ENCODE data around the gene RTN4RL1. TPM values are rescaled to one million over a fixed set of nuclear protein-coding genes. Genes with fewer than 3 reads are reported as not detected.

The RTN4RL1 gene
- total RNA-seq, 2 experiments from 2014 or later: 0.33 to 0.35 TPM

- H3K4me1 Mint-ChIP-seq: peaks cover 27% of the 10 kb centered on the region
- ChIA-PET CTCF (interaction anchor here (1.3 to 2.4 kb wide), 2 partner anchors 10 to 216 kb away, joined by 6 to 7 read pairs; no protein-coding TSS in a partner anchor), POLR2A (interaction anchor here (1.5 kb wide), 1 partner anchor 345 kb away, joined by 3 read pairs; no protein-coding TSS in a partner anchor)
- H3K27me3 Mint-ChIP-seq: peaks cover 34% of the 10 kb centered on the region
- H3K36me3 Mint-ChIP-seq (ENCODE audit: low read depth): no peaks in the 10 kb centered on the region
- no peak overlapping the region for H3K27ac Mint-ChIP-seq
- H3K4me3 Mint-ChIP-seq: no peak overlapping the region
- no peaks in the 10 kb centered on the region for H3K9me3 Mint-ChIP-seq
- DNase-seq: no peak
These were observed 3.6 kb upstream of the RTN4RL1 start for GRCh38 chr17:2028737-2029136.

GRCh38 chr17:2028234-2028614, 3.1 kb upstream of the RTN4RL1 start:
- DNase-seq: no peak
- no peak overlapping the region for H3K27ac Mint-ChIP-seq
- H3K27me3 Mint-ChIP-seq: peaks cover 36% of the 10 kb centered on the region
- no peaks in the 10 kb centered on the region for H3K36me3 Mint-ChIP-seq (ENCODE audit: low read depth)
- H3K9me3 Mint-ChIP-seq: no peaks in the 10 kb centered on the region
- H3K4me3 Mint-ChIP-seq: no peak overlapping the region
- peaks cover 29% of the 10 kb centered on the region for H3K4me1 Mint-ChIP-seq
- ChIA-PET POLR2A (interaction anchor here (1.5 kb wide), 1 partner anchor 344 kb away, joined by 3 read pairs; no protein-coding TSS in a partner anchor), CTCF (interaction anchor here (2.4 kb wide), 1 partner anchor 217 kb away, joined by 7 read pairs; no protein-coding TSS in a partner anchor)

GRCh38 chr17:2027528-2028233, 2.5 kb upstream of the RTN4RL1 start:
- Mint-ChIP-seq H3K9me3 (no peaks in the 10 kb centered on the region), H3K4me1 (peaks cover 29% of the 10 kb centered on the region), H3K27ac (no peak overlapping the region), H3K27me3 (peaks cover 42% of the 10 kb centered on the region), H3K36me3 (ENCODE audit: low read depth) (no peaks in the 10 kb centered on the region), H3K4me3 (no peak overlapping the region)
- ChIA-PET CTCF (interaction anchor here (2.4 kb wide), 1 partner anchor 217 kb away, joined by 7 read pairs; no protein-coding TSS in a partner anchor), POLR2A (no interaction called here)
- DNase-seq: no peak

- Mint-ChIP-seq H3K4me1 (peaks cover 23% of the 10 kb centered on the region), H3K27ac (no peak overlapping the region), H3K9me3 (no peaks in the 10 kb centered on the region), H3K27me3 (peaks cover 52% of the 10 kb centered on the region), H3K36me3 (ENCODE audit: low read depth) (no peaks in the 10 kb centered on the region), H3K4me3 (peak overlapping the region; percentile 61)
- peak; percentile 32 for DNase-seq
- ChIA-PET POLR2A (interaction anchor here (0.8 to 1.5 kb wide), 6 partner anchors 15 to 376 kb away, joined by 3 to 4 read pairs (median 4); partner anchors contain the start of gene RILP), CTCF (interaction anchor here (0.6 to 2.5 kb wide), 7 partner anchors 30 to 376 kb away, joined by 3 to 19 read pairs (median 4); partner anchors contain the start of genes HIC1 and RILP)
These were observed 632 bp upstream of the RTN4RL1 start for GRCh38 chr17:2025622-2026309.

GRCh38 chr17:2024572-2025219, 438 bp downstream of the RTN4RL1 start:
- H3K4me1 Mint-ChIP-seq: peaks cover 17% of the 10 kb centered on the region
- DNase-seq: no peak
- H3K36me3 Mint-ChIP-seq (ENCODE audit: low read depth): no peaks in the 10 kb centered on the region
- H3K27me3 Mint-ChIP-seq: peaks cover 60% of the 10 kb centered on the region
- no peaks in the 10 kb centered on the region for H3K9me3 Mint-ChIP-seq
- CTCF ChIA-PET: interaction anchor here (0.6 to 2.5 kb wide), 8 partner anchors 26 to 355 kb away, joined by 3 to 19 read pairs (median 3); partner anchors contain the start of gene HIC1
- H3K27ac Mint-ChIP-seq: no peak overlapping the region
- no peak overlapping the region for H3K4me3 Mint-ChIP-seq
- POLR2A ChIA-PET: interaction anchor here (0.8 to 1.5 kb wide), 8 partner anchors 14 to 375 kb away, joined by 3 to 4 read pairs (median 4); partner anchors contain the start of gene RILP

GRCh38 chr17:2023692-2024571, 1.2 kb downstream of the RTN4RL1 start:
- Mint-ChIP-seq H3K4me1 (peaks cover 17% of the 10 kb centered on the region), H3K9me3 (no peaks in the 10 kb centered on the region), H3K4me3 (peak overlapping the region; percentile 41), H3K27me3 (peaks cover 65% of the 10 kb centered on the region), H3K27ac (no peak overlapping the region), H3K36me3 (ENCODE audit: low read depth) (no peaks in the 10 kb centered on the region)
- DNase-seq: peak; percentile 29
- CTCF ChIA-PET: interaction anchor here (1.2 to 1.9 kb wide), 2 partner anchors 31 to 307 kb away, joined by 3 to 7 read pairs; partner anchors contain the start of gene HIC1
- POLR2A ChIA-PET: interaction anchor here (1.2 to 1.5 kb wide), 4 partner anchors 13 to 307 kb away, joined by 3 to 4 read pairs (median 4); no protein-coding TSS in a partner anchor

- DNase-seq: no peak
- POLR2A ChIA-PET: no interaction called here
- CTCF ChIA-PET: interaction anchor here (1.2 kb wide), 1 partner anchor 307 kb away, joined by 3 read pairs; no protein-coding TSS in a partner anchor
- Mint-ChIP-seq H3K36me3 (ENCODE audit: low read depth) (no peaks in the 10 kb centered on the region), H3K4me3 (no peak overlapping the region), H3K27me3 (peaks cover 60% of the 10 kb centered on the region), H3K27ac (no peak overlapping the region), H3K9me3 (no peaks in the 10 kb centered on the region), H3K4me1 (peaks cover 17% of the 10 kb centered on the region)
These were observed 1.9 kb downstream of the RTN4RL1 start for GRCh38 chr17:2023256-2023655.

- Mint-ChIP-seq H3K27ac (no peak overlapping the region), H3K4me1 (peaks cover 17% of the 10 kb centered on the region), H3K36me3 (ENCODE audit: low read depth) (no peaks in the 10 kb centered on the region), H3K27me3 (peaks cover 56% of the 10 kb centered on the region), H3K4me3 (no peak overlapping the region), H3K9me3 (no peaks in the 10 kb centered on the region)
- ChIA-PET CTCF (no interaction called here), POLR2A (no interaction called here)
- DNase-seq: no peak
These were observed 2.4 kb downstream of the RTN4RL1 start for GRCh38 chr17:2022647-2023240.

GRCh38 chr17:2020721-2021120, 4.4 kb downstream of the RTN4RL1 start:
- no peaks in the 10 kb centered on the region for H3K36me3 Mint-ChIP-seq (ENCODE audit: low read depth)
- H3K4me1 Mint-ChIP-seq: peaks cover 11% of the 10 kb centered on the region
- peaks cover 39% of the 10 kb centered on the region for H3K27me3 Mint-ChIP-seq
- no peak overlapping the region for H3K4me3 Mint-ChIP-seq
- no peaks in the 10 kb centered on the region for H3K9me3 Mint-ChIP-seq
- ChIA-PET POLR2A (no interaction called here), CTCF (no interaction called here)
- no peak overlapping the region for H3K27ac Mint-ChIP-seq
- no peak for DNase-seq

- ChIA-PET POLR2A (no interaction called here), CTCF (no interaction called here)
- DNase-seq: no peak
- H3K9me3 Mint-ChIP-seq: no peaks in the 10 kb centered on the region
- H3K36me3 Mint-ChIP-seq (ENCODE audit: low read depth): no peaks in the 10 kb centered on the region
- no peak overlapping the region for H3K4me3 Mint-ChIP-seq
- peaks cover 38% of the 10 kb centered on the region for H3K27me3 Mint-ChIP-seq
- H3K4me1 Mint-ChIP-seq: peaks cover 8% of the 10 kb centered on the region
- H3K27ac Mint-ChIP-seq: no peak overlapping the region
These were observed 5.4 kb downstream of the RTN4RL1 start for GRCh38 chr17:2019723-2020122.

- H3K27ac Mint-ChIP-seq: no peak overlapping the region
- peaks cover 5% of the 10 kb centered on the region for H3K9me3 Mint-ChIP-seq
- H3K4me3 Mint-ChIP-seq: no peak overlapping the region
- CTCF ChIA-PET: interaction anchor here (1.1 kb wide), 1 partner anchor 226 kb away, joined by 3 read pairs; no protein-coding TSS in a partner anchor
- H3K36me3 Mint-ChIP-seq (ENCODE audit: low read depth): no peaks in the 10 kb centered on the region
- no peak for DNase-seq
- peaks cover 6% of the 10 kb centered on the region for H3K4me1 Mint-ChIP-seq
- peaks cover 37% of the 10 kb centered on the region for H3K27me3 Mint-ChIP-seq
- POLR2A ChIA-PET: no interaction called here
These were observed 6.2 kb downstream of the RTN4RL1 start for GRCh38 chr17:2018716-2019510.
